B cell (primary cell): ENCODE results near the gene SETD6. TPM values are rescaled to one million over a fixed set of nuclear protein-coding genes. Genes with fewer than 3 reads are reported as not detected.

ENCODE experiments used
- ATAC-seq: fragments of 200-7000 bp; cut with Tn5 transposase; one replicate; pipeline ENCODE4 v1.10.0; 2021; ENCODE audit warnings: low read depth, mild to moderate bottlenecking, moderate number of reproducible peaks, moderate library complexity
- CTCF ChIA-PET: fragments of 350-600 bp; sonication (Branson Sonifier 250); formaldehyde crosslinking; loops from one replicate; lab custom pipeline; 2021; ENCODE audit warnings: antibody characterized with exemption, inconsistent platforms; lab: Charles Lee
- POLR2A ChIA-PET: fragments of 350-600 bp; sonication (Branson Sonifier 250); formaldehyde crosslinking; loops from one replicate; lab custom pipeline; 2021; ENCODE audit warnings: antibody characterized with exemption; lab: Charles Lee
- DNase-seq: peaks from one replicate; pipeline ENCODE4 v3.0.0; 2013
- H2AFZ ChIP-seq: 2 replicates; pipeline ENCODE4 v1.6.1; 2012; ENCODE audit warnings: mild to moderate bottlenecking, low read depth, low read length; ENCODE audit not compliant: insufficient read depth, poor library complexity, severe bottlenecking
- H3K27ac ChIP-seq, 2 donors: 1 replicate in 1 of 2; 2 replicates in 1 of 2; pipeline ENCODE4 v1.5.1; 2012 to 2013; ENCODE audit warnings: low read length in 2 of 2, mild to moderate bottlenecking in 2 of 2, moderate library complexity in 1 of 2
- H3K27me3 ChIP-seq, 4 experiments: fragments of 200-600 bp in 1 of 4; sonication (generic) in 1 of 4; replicated peaks in 1 of 4; 1 replicate in 2 of 4; 2 replicates in 2 of 4; pipeline versions ENCODE4 v1.6.1 to v1.7.0; 2013 to 2016; ENCODE audit warnings: low read length in 3 of 4, mild to moderate bottlenecking in 2 of 4, mixed read lengths in 1 of 4, moderate library complexity in 1 of 4; ENCODE audit not compliant: insufficient read depth in 4 of 4, control insufficient read depth in 3 of 4; ENCODE audit errors: control extremely low read depth in 1 of 4
- H3K36me3 ChIP-seq, 2 experiments: replicated peaks in 1 of 2; 1 replicate in 1 of 2; 2 replicates in 1 of 2; pipeline versions ENCODE4 v1.6.1 to v1.7.1; 2013; ENCODE audit warnings: low read length in 1 of 2; ENCODE audit not compliant: insufficient read depth in 2 of 2, control insufficient read depth in 1 of 2; ENCODE audit errors: control extremely low read depth in 1 of 2, extremely low read depth in 1 of 2
- H3K4me1 ChIP-seq, 2 donors: fragments of 200-600 bp in 1 of 2; sonication (generic) in 1 of 2; 1 replicate in 1 of 2; 2 replicates in 1 of 2; pipeline versions ENCODE4 v1.5.1 to v1.6.1; 2013 to 2017; ENCODE audit warnings: low read length in 2 of 2; ENCODE audit not compliant: control insufficient read depth in 2 of 2, insufficient read depth in 2 of 2
- H3K4me2 ChIP-seq: replicated peaks from 2 replicates; pipeline ENCODE3; 2012; ENCODE audit warnings: mild to moderate bottlenecking, low read depth, low read length; ENCODE audit not compliant: poor library complexity, severe bottlenecking
- H3K4me3 ChIP-seq, 5 experiments: fragments of 200-600 bp in 1 of 5; sonication (generic) in 1 of 5; 1 replicate in 3 of 5; 2 replicates in 2 of 5; pipeline versions ENCODE4 v1.5.1 to v1.7.0; 2011 to 2016; ENCODE audit warnings: low read length in 4 of 5, mild to moderate bottlenecking in 4 of 5, low read depth in 2 of 5, control low read depth in 1 of 5, moderate library complexity in 1 of 5; ENCODE audit not compliant: insufficient read depth in 1 of 5; ENCODE audit errors: control extremely low read depth in 1 of 5, extremely low read depth in 1 of 5
- H3K79me2 ChIP-seq: fragments of 200-600 bp; sonication (generic); one replicate; pipeline ENCODE4 v1.6.0; 2016; ENCODE audit warnings: low read length; ENCODE audit not compliant: control insufficient read depth, insufficient read depth
- H3K9ac ChIP-seq: fragments of 200-600 bp; sonication (generic); 2 replicates; pipeline ENCODE4 v1.6.1; 2017; ENCODE audit warnings: mild to moderate bottlenecking, low read length, moderate library complexity
- H3K9me3 ChIP-seq, 3 donors: one replicate each; pipeline versions ENCODE4 v1.6.1 to v1.7.1; 2013; ENCODE audit warnings: low read length in 2 of 3; ENCODE audit not compliant: control insufficient read depth in 2 of 3, insufficient read depth in 1 of 3; ENCODE audit errors: control extremely low read depth in 1 of 3
- H4K20me1 ChIP-seq: 2 replicates; pipeline ENCODE4 v1.6.0; 2012; ENCODE audit warnings: mild to moderate bottlenecking, low read length; ENCODE audit not compliant: insufficient read depth, control insufficient read depth, poor library complexity, severe bottlenecking
- H3K27ac Mint-ChIP-seq: one replicate; pipeline ENCODE4 v1.8.0; 2021; ENCODE audit warnings: mixed read lengths
- H3K27me3 Mint-ChIP-seq: one replicate; pipeline ENCODE4 v1.8.0; 2021; ENCODE audit warnings: mixed read lengths
- H3K4me1 Mint-ChIP-seq: one replicate; pipeline ENCODE4 v1.8.0; 2021; ENCODE audit warnings: mixed read lengths
- H3K4me3 Mint-ChIP-seq: one replicate; pipeline ENCODE4 v1.8.0; 2021; ENCODE audit warnings: mixed read lengths
- H3K9me3 Mint-ChIP-seq: one replicate; pipeline ENCODE4 v1.8.0; 2022; ENCODE audit warnings: mixed read lengths; ENCODE audit not compliant: insufficient read depth
- CTCF ChIP-seq: fragments of 200-600 bp; IDR thresholded peaks from one replicate; pipeline ENCODE4 v1.8.0; 2022; ENCODE audit warnings: antibody characterized with exemption, mild to moderate bottlenecking
- EZH2 ChIP-seq: IDR thresholded peaks from 2 replicates; pipeline ENCODE4 v1.6.1; 2012; ENCODE audit warnings: borderline replicate concordance, low read depth, mild to moderate bottlenecking, moderate library complexity, low read length; ENCODE audit not compliant: insufficient read depth, poor library complexity, severe bottlenecking
- WGBS: methylation state at CpG from one replicate; pipeline ENCODE4 v1.1.5; 2013; ENCODE audit warnings: missing lambda C conversion rate; ENCODE audit not compliant: insufficient coverage; 5-methylcytosine and 5-hydroxymethylcytosine counted together
- intact Hi-C: fragments of 100-400 bp; cut with micrococcal nuclease; formaldehyde crosslinking; loops from one replicate; pipeline ENCODE4 v1.10.0; 2022
- polyA plus RNA-seq: library from polyadenylated mRNA; depleted of rRNA; stranded (reverse); fragments of >200 nt; gene quantifications from 2 replicates; pipeline ENCODE4 v1.2.3, GENCODE V29; 2012
- total RNA-seq, 2 donors: library from RNA; stranded (reverse); fragments of 120-200 nt in 1 of 2; gene quantifications; 1 replicate in 1 of 2; 2 replicates in 1 of 2; pipeline versions ENCODE4 v1.2.3 to v1.2.4, GENCODE V29; 2013 to 2022

Gene SETD6
- total and polyA plus RNA-seq, 2 donors (not counting 1 experiment from before 2014, with no cell fraction given): 24.2 to 37.4 TPM

GRCh38 chr16:58535100-58535499 lies 19.8 kb downstream of the SETD6 start:
- Histone ChIP-seq H3K9ac (no peak overlapping the region), H3K4me3 (no peak overlapping the region), H3K4me2 (no peak overlapping the region), H3K27me3 (no peaks in the 10 kb centered on the region), H2AFZ (no peak overlapping the region), H3K27ac (no peak overlapping the region), H3K4me1 (no peaks in the 10 kb centered on the region), H3K9me3 (no peaks in the 10 kb centered on the region), H4K20me1 (peaks cover 12% of the 10 kb centered on the region), H3K79me2 (peaks cover 9% of the 10 kb centered on the region), H3K36me3 (peaks cover 27 to 89% of the 10 kb centered on the region in 2 experiments)
- ChIA-PET POLR2A (no interaction called here), CTCF (no interaction called here)
- Mint-ChIP-seq H3K27ac (no peak overlapping the region), H3K9me3 (no peaks in the 10 kb centered on the region), H3K4me3 (no peak overlapping the region), H3K4me1 (no peaks in the 10 kb centered on the region), H3K27me3 (no peaks in the 10 kb centered on the region)
- 100% methylated on average over 1 of the region's 3 CpGs for WGBS
- TF ChIP-seq CTCF: no peak
- TF ChIP-seq EZH2: no peak
- intact Hi-C loops: no loop called here
- no peak for DNase-seq
- no peak for ATAC-seq

GRCh38 chr16:58536278-58536677 lies 21.0 kb downstream of the SETD6 start:
- no peak for TF ChIP-seq EZH2
- no peak for TF ChIP-seq CTCF
- Histone ChIP-seq H3K4me3 (no peak overlapping the region), H3K4me1 (no peaks in the 10 kb centered on the region), H3K9ac (no peak overlapping the region), H4K20me1 (peaks cover 14% of the 10 kb centered on the region), H3K79me2 (peaks cover 9% of the 10 kb centered on the region), H3K27me3 (no peaks in the 10 kb centered on the region), H3K9me3 (no peaks in the 10 kb centered on the region), H3K36me3 (peaks cover 27 to 91% of the 10 kb centered on the region in 2 experiments), H3K27ac (no peak overlapping the region), H2AFZ (no peak overlapping the region), H3K4me2 (no peak overlapping the region)
- Mint-ChIP-seq H3K4me1 (no peaks in the 10 kb centered on the region), H3K9me3 (no peaks in the 10 kb centered on the region), H3K4me3 (no peak overlapping the region), H3K27ac (no peak overlapping the region), H3K27me3 (no peaks in the 10 kb centered on the region)
- WGBS: no CpG with 5 or more reads among the region's 5 CpGs
- DNase-seq (no peak), ATAC-seq (no peak)
- ChIA-PET POLR2A (no interaction called here), CTCF (interaction anchor here (1.1 to 1.5 kb wide), 2 partner anchors 15 to 24 kb away, joined by 4 read pairs; no protein-coding TSS in a partner anchor)
- intact Hi-C loops: no loop called here
